Caco-2 (cell line): ENCODE results near the gene CIAO1. TPM values are rescaled to one million over a fixed set of nuclear protein-coding genes. Genes with fewer than 3 reads are reported as not detected.

Experiments
- BruUV-seq: library from RNA; stranded (reverse); fragments of 400-500 nt; replicated peaks from 2 replicates; lab custom pipeline; 2021; lab: Mats Ljungman, UMichigan
- CTCF ChIA-PET: fragments of 300-600 bp; sonication (Branson Sonifier 250); formaldehyde crosslinking; loops from one replicate; lab custom pipeline; 2022; ENCODE audit warnings: antibody characterized with exemption; lab: Charles Lee
- POLR2A ChIA-PET: fragments of 300-600 bp; sonication (Branson Sonifier 250); formaldehyde crosslinking; loops from one replicate; lab custom pipeline; 2022; ENCODE audit warnings: antibody characterized with exemption; lab: Charles Lee
- DNase-seq, 2 experiments: peaks; one replicate each; pipeline versions ENCODE4 v3.0.0 to v3.0.0-alpha.2; 2020 to 2022
- H3K27me3 ChIP-seq: replicated peaks from 2 replicates; pipeline ENCODE4 v1.6.0; 2011; ENCODE audit warnings: low read length; ENCODE audit not compliant: control insufficient read depth, insufficient read depth
- H3K36me3 ChIP-seq: 2 replicates; pipeline ENCODE4 v1.5.1; 2011; ENCODE audit warnings: low read length; ENCODE audit not compliant: control insufficient read depth, insufficient read depth
- H3K4me1 ChIP-seq: fragments of 250-450 bp; sonication (Bioruptor Pico); 2 replicates; pipeline ENCODE4 v1.5.1; 2020; ENCODE audit warnings: mild to moderate bottlenecking
- H3K4me3 ChIP-seq: 2 replicates; pipeline ENCODE4 v1.5.1; 2011; ENCODE audit warnings: low read depth, mild to moderate bottlenecking, control low read depth, low read length
- H3K9me3 ChIP-seq: fragments of 250-450 bp; sonication (Bioruptor Pico); 2 replicates; pipeline ENCODE4 v1.5.1; 2020; ENCODE audit warnings: mild to moderate bottlenecking, moderate library complexity
- H3K27ac Mint-ChIP-seq: one replicate; pipeline ENCODE4 v1.8.0; 2022; ENCODE audit warnings: mixed read lengths; ENCODE audit not compliant: unreplicated experiment
- H3K27me3 Mint-ChIP-seq: one replicate; pipeline ENCODE4 v1.8.0; 2022; ENCODE audit warnings: mixed read lengths; ENCODE audit not compliant: insufficient read depth, unreplicated experiment
- H3K36me3 Mint-ChIP-seq: one replicate; pipeline ENCODE4 v1.8.0; 2022; ENCODE audit warnings: mild to moderate bottlenecking, mixed read lengths; ENCODE audit not compliant: insufficient read depth, unreplicated experiment
- H3K4me1 Mint-ChIP-seq: one replicate; pipeline ENCODE4 v1.8.0; 2022; ENCODE audit warnings: low read depth, mixed read lengths; ENCODE audit not compliant: unreplicated experiment
- H3K4me3 Mint-ChIP-seq: one replicate; pipeline ENCODE4 v1.8.0; 2022; ENCODE audit warnings: mild to moderate bottlenecking, moderate library complexity, mixed read lengths; ENCODE audit not compliant: unreplicated experiment
- H3K9me3 Mint-ChIP-seq: one replicate; pipeline ENCODE4 v1.8.0; 2022; ENCODE audit warnings: mixed read lengths; ENCODE audit not compliant: unreplicated experiment
- CTCF ChIP-seq, 2 experiments: fragments of 200-600 bp in 1 of 2; IDR thresholded peaks; 1 replicate in 1 of 2; 2 replicates in 1 of 2; pipeline versions ENCODE4 v1.5.1 to v1.8.0; 2011 to 2022; ENCODE audit warnings: antibody characterized with exemption in 1 of 2, control low read depth in 1 of 2, inconsistent platforms in 1 of 2, low read depth in 1 of 2, low read length in 1 of 2, mild to moderate bottlenecking in 1 of 2, moderate library complexity in 1 of 2; ENCODE audit not compliant: insufficient read depth in 1 of 2, severe bottlenecking in 1 of 2, unreplicated experiment in 1 of 2
- intact Hi-C: fragments of 100-400 bp; cut with micrococcal nuclease; formaldehyde crosslinking; loops from one replicate; pipeline ENCODE4 v1.10.0; 2022; ENCODE audit not compliant: unreplicated experiment
- total RNA-seq: library from RNA; stranded (reverse); gene quantifications from 2 replicates; pipeline ENCODE4 v1.2.3, GENCODE V29; 2022

The CIAO1 gene
- total RNA-seq, 1 experiment from 2014 or later, result 97.9 TPM

- POLR2A ChIA-PET, result no interaction called here
- Mint-ChIP-seq H3K36me3 (peaks cover 32% of the 10 kb centered on the region), H3K9me3 (no peaks in the 10 kb centered on the region)
These were observed 7.6 kb upstream of the CIAO1 start for GRCh38 chr2:96258166-96259022.

DNA sequence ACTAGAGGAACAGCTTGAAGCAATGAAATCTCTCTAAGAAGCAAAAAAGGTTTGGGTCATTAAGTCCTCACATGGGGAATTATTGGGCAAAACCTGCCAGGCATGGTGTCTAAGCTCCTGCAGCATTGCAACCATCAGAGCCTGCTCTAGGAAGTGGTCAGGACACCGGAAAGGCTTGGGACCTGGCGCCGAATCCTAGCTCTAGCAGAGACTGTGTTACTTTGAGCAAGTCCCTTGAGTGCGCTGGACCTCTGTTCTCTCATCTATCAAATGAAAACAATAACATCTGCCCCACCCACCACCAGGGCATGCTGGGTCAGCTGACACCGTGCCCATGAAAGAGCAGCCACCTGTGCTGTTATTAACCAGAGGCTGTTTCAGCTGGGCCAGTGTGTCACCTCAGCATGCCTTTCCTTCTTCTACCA, 6.5 kb upstream of the CIAO1 start:
- Mint-ChIP-seq H3K36me3 (peaks cover 24% of the 10 kb centered on the region), H3K27ac (peak overlapping the region; percentile 47), H3K27me3 (no peaks in the 10 kb centered on the region), H3K9me3 (no peaks in the 10 kb centered on the region), H3K4me1 (peaks cover 26% of the 10 kb centered on the region), H3K4me3 (no peak overlapping the region)
- Histone ChIP-seq H3K4me3 (no peak overlapping the region), H3K4me1 (peaks cover 34% of the 10 kb centered on the region), H3K27me3 (no peaks in the 10 kb centered on the region), H3K9me3 (no peaks in the 10 kb centered on the region), H3K36me3 (peaks cover 1% of the 10 kb centered on the region)
- ChIA-PET POLR2A (no interaction called here), CTCF (interaction anchor here (0.6 to 1.1 kb wide), 2 partner anchors 9 to 85 kb away, joined by 3 to 4 read pairs; no protein-coding TSS in a partner anchor)
- no peak for TF ChIP-seq CTCF (IDR thresholded peaks at IDR 0.05; ENCODE audit: insufficient read depth in 1 of 2, low read depth in 1 of 2, low read length in 1 of 2, severe bottlenecking in 1 of 2, unreplicated experiment in 1 of 2)
- DNase-seq, result no peak
- no TSS peak for BruUV-seq
- intact Hi-C loops, result no loop called here

More at GRCh38 chr2:96258166-96259022, 7.6 kb upstream of the CIAO1 start:
- TF ChIP-seq CTCF (IDR thresholded peaks at IDR 0.05; ENCODE audit: insufficient read depth in 1 of 2, low read depth in 1 of 2, low read length in 1 of 2, severe bottlenecking in 1 of 2, unreplicated experiment in 1 of 2), result no peak
- Mint-ChIP-seq H3K27me3 (no peaks in the 10 kb centered on the region), H3K27ac (no peak overlapping the region), H3K4me3 (no peak overlapping the region), H3K4me1 (peaks cover 23% of the 10 kb centered on the region)
- H3K36me3 ChIP-seq, result peaks cover 1% of the 10 kb centered on the region
- no peak overlapping the region for H3K4me3 ChIP-seq
- no peaks in the 10 kb centered on the region for H3K9me3 ChIP-seq
- intact Hi-C loops, result no loop called here
- H3K4me1 ChIP-seq, result peaks cover 27% of the 10 kb centered on the region
- CTCF ChIA-PET, result no interaction called here
- H3K27me3 ChIP-seq, result no peaks in the 10 kb centered on the region
- no peak for DNase-seq
- BruUV-seq, result no TSS peak

DNA sequence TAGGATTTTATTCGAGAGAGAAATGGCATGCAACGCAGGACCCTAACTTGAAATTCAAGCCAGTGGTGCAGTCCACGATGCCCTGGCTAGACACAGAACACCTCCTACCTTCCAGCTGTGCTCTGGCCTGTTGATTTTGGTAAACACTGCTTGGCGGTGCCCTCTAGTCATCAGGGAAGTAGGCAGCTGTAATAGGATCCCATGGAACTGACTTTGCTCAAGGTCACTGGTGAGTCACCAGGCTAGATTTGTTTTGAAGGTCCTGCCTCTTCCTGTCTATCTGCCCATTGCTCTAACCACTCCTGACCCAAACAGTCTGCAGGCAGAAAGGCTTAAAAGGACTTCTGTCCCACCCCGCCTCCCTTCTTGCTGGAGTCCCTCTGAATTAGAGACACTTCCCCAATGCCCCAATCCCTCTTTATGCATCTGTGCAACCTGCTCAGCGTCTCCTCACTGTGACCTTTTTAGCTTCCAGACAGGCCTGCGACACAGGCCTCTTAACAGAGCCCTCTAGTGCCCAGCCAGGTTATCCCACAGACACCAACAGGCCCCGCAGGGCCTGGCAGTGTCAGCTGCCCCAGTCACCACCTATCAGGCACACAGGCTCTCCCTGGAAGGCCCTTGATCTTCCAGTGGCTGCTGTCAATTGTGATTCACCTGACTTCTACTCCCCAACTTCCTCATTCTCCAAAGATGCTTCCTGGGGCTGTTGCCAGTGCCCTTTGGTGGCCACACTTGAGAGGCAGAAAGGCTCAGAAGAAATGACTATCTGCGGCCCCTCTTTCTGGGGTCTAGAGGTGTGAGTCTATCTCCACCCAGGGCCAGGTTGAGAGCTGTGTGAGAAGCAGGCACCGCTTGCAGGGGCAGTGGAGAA, 5.4 kb upstream of the CIAO1 start:
- Mint-ChIP-seq H3K27ac (peak overlapping the region; percentile 47), H3K36me3 (peaks cover 18% of the 10 kb centered on the region), H3K9me3 (no peaks in the 10 kb centered on the region), H3K27me3 (no peaks in the 10 kb centered on the region), H3K4me1 (peaks cover 30% of the 10 kb centered on the region), H3K4me3 (no peak overlapping the region)
- peak; percentile 58 to 60 for DNase-seq
- intact Hi-C loops, result loop anchor here (10.0 kb wide), 2 partner anchors 236 to 266 kb away; partner anchors contain the start of gene ANKRD36C
- Histone ChIP-seq H3K4me3 (no peak overlapping the region), H3K9me3 (no peaks in the 10 kb centered on the region), H3K27me3 (no peaks in the 10 kb centered on the region), H3K36me3 (peaks cover 1% of the 10 kb centered on the region; the same call in 1 of the 2 replicates), H3K4me1 (peaks cover 37% of the 10 kb centered on the region)
- POLR2A ChIA-PET, result interaction anchor here (1.2 to 1.8 kb wide), 2 partner anchors 9 to 52 kb away, joined by 3 to 12 read pairs; partner anchors contain the start of gene STARD7
- BruUV-seq, result no TSS peak
- CTCF ChIA-PET, result interaction anchor here (0.8 to 1.9 kb wide), 5 partner anchors 52 to 268 kb away, joined by 4 to 21 read pairs (median 4); partner anchors contain the start of genes ANKRD36C and STARD7
- peak in 1 of 2 experiments; percentile 42 for TF ChIP-seq CTCF (IDR thresholded peaks at IDR 0.05; ENCODE audit: insufficient read depth in 1 of 2, low read depth in 1 of 2, low read length in 1 of 2, severe bottlenecking in 1 of 2, unreplicated experiment in 1 of 2)
